HepG2 (cell line): ENCODE measurements around the gene SLC13A3. TPM values are rescaled to one million over a fixed set of nuclear protein-coding genes. Genes with fewer than 3 reads are reported as not detected.
A peak's percentile ranks its signal among the peaks of the same experiment; 100 is the strongest.

Experiments
- DDIT3 ChIP-seq: sonication (generic); formaldehyde crosslinking; IDR thresholded peaks from 2 replicates; pipeline ENCODE4 v1.4.0; 2020; ENCODE audit warnings: mild to moderate bottlenecking, missing genetic modification reagents
- HIC2 ChIP-seq: sonication (generic); formaldehyde crosslinking; IDR thresholded peaks from 2 replicates; pipeline ENCODE4 v1.9.0; 2022; ENCODE audit warnings: low read depth, missing genetic modification reagents
- HMGXB3 ChIP-seq: sonication (generic); formaldehyde crosslinking; IDR thresholded peaks from 2 replicates; pipeline ENCODE4 v1.4.0; 2020; ENCODE audit warnings: missing genetic modification reagents, borderline replicate concordance
- JUNB ChIP-seq: sonication (generic); formaldehyde crosslinking; IDR thresholded peaks from 2 replicates; pipeline ENCODE4 v1.8.0; 2022; ENCODE audit warnings: missing genetic modification reagents, mild to moderate bottlenecking, borderline replicate concordance
- KAT2B ChIP-seq: fragments of 150-350 bp; IDR thresholded peaks from 2 replicates; pipeline ENCODE4 v1.6.1; 2014; ENCODE audit warnings: low read depth, low read length, borderline replicate concordance
- KDM6A ChIP-seq: IDR thresholded peaks from 2 replicates; pipeline ENCODE4 v1.6.1; 2016; ENCODE audit warnings: low read depth
- MTF1 ChIP-seq: sonication (generic); formaldehyde crosslinking; IDR thresholded peaks from 2 replicates; pipeline ENCODE4 v1.5.0; 2020; ENCODE audit warnings: missing genetic modification reagents
- NFE2L2 ChIP-seq: fragments of 150-350 bp; IDR thresholded peaks from 2 replicates; pipeline ENCODE4 v1.6.1; 2014; ENCODE audit warnings: low read length
- PATZ1 ChIP-seq: sonication (generic); formaldehyde crosslinking; IDR thresholded peaks from 2 replicates; pipeline ENCODE4 v1.4.0; 2020; ENCODE audit warnings: missing genetic modification reagents
- PLRG1 ChIP-seq: fragments of 450-650 bp; conservative IDR thresholded peaks from 2 replicates; pipeline ENCODE4 v1.6.1; 2016
- SMAD3 ChIP-seq: sonication (generic); formaldehyde crosslinking; IDR thresholded peaks from 2 replicates; pipeline ENCODE4 v1.4.0; 2020; ENCODE audit warnings: missing genetic modification reagents
- TRIM22 ChIP-seq: fragments of 450-650 bp; IDR thresholded peaks from 2 replicates; pipeline ENCODE4 v1.6.1; 2017
- ZBTB20 ChIP-seq: sonication (generic); formaldehyde crosslinking; IDR thresholded peaks from 2 replicates; pipeline ENCODE4 v1.8.1; 2023; ENCODE audit warnings: missing genetic modification reagents, low read depth, mild to moderate bottlenecking, borderline replicate concordance
- ZBTB43 ChIP-seq: sonication (generic); formaldehyde crosslinking; conservative IDR thresholded peaks from 2 replicates; pipeline ENCODE4 v1.4.0; 2020; ENCODE audit warnings: missing genetic modification reagents
- ZNF10 ChIP-seq: sonication (generic); formaldehyde crosslinking; IDR thresholded peaks from 2 replicates; pipeline ENCODE4 v1.4.0; 2020; ENCODE audit warnings: mild to moderate bottlenecking, low read depth, missing genetic modification reagents, borderline replicate concordance
- ZNF207 ChIP-seq: fragments of 450-650 bp; IDR thresholded peaks from 2 replicates; pipeline ENCODE4 v1.6.1; 2016; ENCODE audit warnings: antibody characterized with exemption, borderline replicate concordance
- ZNF746 ChIP-seq: sonication (generic); formaldehyde crosslinking; IDR thresholded peaks from 2 replicates; pipeline ENCODE4 v1.8.0; 2022; ENCODE audit warnings: mild to moderate bottlenecking, missing genetic modification reagents
- ZNF792 ChIP-seq: IDR thresholded peaks from 2 replicates; pipeline ENCODE4 v1.6.1; 2016
- polyA plus RNA-seq, 8 experiments: library from polyadenylated mRNA; depleted of rRNA in 3 of 8; stranded (reverse) in 7 of 8; unstranded in 1 of 8; fragments of >200 nt; fragmentation: Illumina TruSeq in 4 of 8; extraction: Trizol in 4 of 8; gene quantifications; 2 replicates each; pipeline versions ENCODE4 v1.2.1 to v1.2.3, GENCODE V29; 2011 to 2016; ENCODE audit warnings: low read depth in 4 of 8, missing spikeins in 1 of 8, mixed read lengths in 1 of 8; ENCODE audit not compliant: insufficient read depth in 1 of 8
- total RNA-seq, 5 experiments: library from RNA; depleted of rRNA; stranded (reverse); fragments of >200 nt; fragmentation: Illumina TruSeq; extraction: Trizol; gene quantifications; 2 replicates each; pipeline ENCODE4 v1.2.3, GENCODE V29; 2016; ENCODE audit warnings: low read depth in 1 of 5

The SLC13A3 gene
- total and polyA plus RNA-seq, 2 of the 13 experiments (the other 11 are each of a cell fraction or from before 2014, with no cell fraction given), result 66.5 to 76.0 TPM

GRCh38 chr20:46562373-46563169 lies 88.7 kb downstream of the SLC13A3 start (continued):
- no peak for TF ChIP-seq MTF1 (CRISPR knock-in tag)
- peak; percentile 61; the same call in 1 of the 2 replicates for TF ChIP-seq SMAD3 (CRISPR knock-in tag)
- 0 out of 2 replicates have a peak, but pooled peaks have one; percentile 45 for TF ChIP-seq DDIT3 (CRISPR knock-in tag)
- no peak for TF ChIP-seq TRIM22
- peak; percentile 49; the same call in 1 of the 2 replicates for TF ChIP-seq PATZ1 (CRISPR knock-in tag)
- peak; percentile 55 for TF ChIP-seq ZBTB20 (CRISPR knock-in tag)
- TF ChIP-seq ZBTB43 (CRISPR knock-in tag), result no peak
- peak; percentile 41; the same call in 1 of the 2 replicates for TF ChIP-seq ZNF792 (CRISPR knock-in tag)
- TF ChIP-seq KDM6A (CRISPR knock-in tag), result no peak
- no peak for TF ChIP-seq PLRG1
- no peak for TF ChIP-seq NFE2L2
- no peak for TF ChIP-seq KAT2B
- TF ChIP-seq HIC2, result 0 out of 2 replicates have a peak, but pooled peaks have one; percentile 16
- no peak for TF ChIP-seq JUNB (CRISPR knock-in tag)
- TF ChIP-seq ZNF746 (CRISPR knock-in tag), result peak; percentile 74; the same call in 1 of the 2 replicates
- TF ChIP-seq ZNF10, result no peak
- peak; percentile 89 for TF ChIP-seq HMGXB3 (CRISPR knock-in tag)
- TF ChIP-seq ZNF207, result no peak
